Stimulated activated naive CD8-positive, alpha-beta T cell treated with anti-CD3 and anti-CD28 coated beads, Interleukin-15, Interleukin-2, amounts not matched to agents 100 ng/mL and 50 ng/mL, for 24 hours (primary cell): Measurements from ENCODE around the gene MAMSTR.
"Not testable (repeated sequence)": the region's sequence is repeated elsewhere in the genome, so short reads cannot be mapped to it uniquely, and the experiment has no call there.

Experiments
- H3K27ac Mint-ChIP-seq: one replicate; pipeline ENCODE4 v1.8.0; 2021; ENCODE audit warnings: mild to moderate bottlenecking, mixed read lengths
- H3K27me3 Mint-ChIP-seq: one replicate; pipeline ENCODE4 v1.8.0; 2021; ENCODE audit warnings: mixed read lengths
- H3K36me3 Mint-ChIP-seq: one replicate; pipeline ENCODE4 v1.8.0; 2021; ENCODE audit warnings: low read depth, mixed read lengths
- H3K4me1 Mint-ChIP-seq: one replicate; pipeline ENCODE4 v1.8.0; 2021; ENCODE audit warnings: low read depth, mixed read lengths
- H3K4me3 Mint-ChIP-seq: one replicate; pipeline ENCODE4 v1.8.0; 2021; ENCODE audit warnings: mild to moderate bottlenecking, mixed read lengths
- H3K9me3 Mint-ChIP-seq: one replicate; pipeline ENCODE4 v1.8.0; 2021; ENCODE audit warnings: mixed read lengths

The MAMSTR gene

DNA sequence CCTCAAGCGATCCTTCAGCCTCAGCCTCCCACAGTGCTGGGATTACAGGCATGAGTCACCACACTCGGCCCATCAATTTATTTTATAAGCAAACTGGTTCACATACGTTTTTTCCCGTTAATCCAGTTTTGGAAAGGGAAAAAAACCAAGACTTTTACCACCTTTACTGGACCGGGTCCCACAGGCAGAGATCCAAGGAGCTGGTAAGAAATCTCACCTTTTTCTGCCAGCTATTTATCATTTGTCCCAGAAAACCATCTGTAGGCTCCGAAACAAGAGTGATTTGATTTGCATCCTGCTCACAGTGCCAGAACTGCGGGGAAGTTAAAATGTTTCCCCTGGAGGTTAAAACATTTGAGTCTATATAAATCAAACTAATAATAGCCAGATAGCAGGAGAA lies 30.1 kb downstream of the MAMSTR start:
- H3K36me3 Mint-ChIP-seq: no peaks in the 10 kb centered on the region
- H3K9me3 Mint-ChIP-seq: no peaks in the 10 kb centered on the region
- no peaks in the 10 kb centered on the region for H3K27me3 Mint-ChIP-seq
- no peak overlapping the region for H3K4me3 Mint-ChIP-seq
- no peak overlapping the region for H3K27ac Mint-ChIP-seq
- H3K4me1 Mint-ChIP-seq: no peaks in the 10 kb centered on the region

DNA sequence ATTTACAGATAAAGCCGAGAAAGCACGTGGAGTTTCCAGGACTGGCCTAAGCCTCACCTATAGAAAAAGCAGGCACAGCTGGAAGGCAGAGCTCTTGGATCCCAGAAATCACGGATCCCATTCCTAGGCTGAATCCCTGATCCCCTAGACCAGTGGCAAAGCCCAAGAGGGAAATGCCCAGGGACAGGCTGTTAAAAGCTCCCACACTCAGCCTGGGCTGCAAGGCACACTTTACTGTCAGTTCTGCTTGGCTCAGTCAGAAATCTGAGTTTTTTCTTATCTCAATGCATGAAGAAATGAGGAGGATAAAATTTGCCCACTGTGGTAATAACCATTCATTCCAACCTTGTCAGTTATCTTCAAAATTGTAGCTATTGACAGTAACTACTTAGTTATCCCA lies 31.7 kb downstream of the MAMSTR start:
- Mint-ChIP-seq H3K27me3 (no peaks in the 10 kb centered on the region), H3K27ac (no peak overlapping the region), H3K4me3 (no peak overlapping the region), H3K4me1 (no peaks in the 10 kb centered on the region), H3K36me3 (no peaks in the 10 kb centered on the region), H3K9me3 (no peaks in the 10 kb centered on the region)

DNA sequence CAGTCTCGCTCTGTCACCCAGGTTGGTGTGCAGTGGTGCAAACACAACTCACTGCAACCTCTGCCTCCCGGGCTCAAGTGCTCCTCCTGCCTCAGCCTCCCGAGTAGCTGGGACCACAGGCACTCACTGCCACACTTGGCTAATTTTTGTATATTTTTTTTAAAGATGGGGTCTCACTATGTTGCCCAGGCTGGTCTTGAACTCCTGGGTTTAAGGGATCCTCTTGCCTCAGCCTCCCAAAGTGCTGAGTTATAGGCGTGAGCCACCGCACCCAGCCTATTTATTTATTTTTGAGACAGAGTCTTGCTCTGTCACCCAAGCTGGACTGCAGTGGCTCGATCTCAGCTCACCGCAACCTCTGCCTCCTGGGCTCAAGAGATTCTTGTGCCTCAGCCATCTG lies 32.9 kb downstream of the MAMSTR start:
- H3K4me1 Mint-ChIP-seq, H3K4me3 Mint-ChIP-seq, H3K36me3 Mint-ChIP-seq, H3K9me3 Mint-ChIP-seq, H3K27me3 Mint-ChIP-seq, H3K27ac Mint-ChIP-seq: not testable (repeated sequence)

DNA sequence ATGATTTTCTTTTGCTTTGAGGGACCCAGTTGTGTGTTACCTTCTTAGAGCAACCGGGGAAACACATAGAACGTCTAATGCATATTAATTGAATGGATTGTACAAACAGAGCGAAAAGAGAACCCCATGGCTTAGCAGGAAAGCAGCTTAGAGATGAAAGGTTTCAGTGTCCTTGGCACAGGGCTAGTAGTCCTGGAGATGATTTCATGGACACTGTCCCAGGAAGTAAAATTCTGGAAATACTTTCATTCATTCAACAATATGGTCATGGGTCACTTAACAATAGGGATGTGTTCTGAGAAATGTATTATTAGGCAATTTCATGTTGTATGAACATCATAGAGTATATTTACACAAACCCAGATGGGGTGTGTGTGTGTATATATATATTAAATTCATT lies 33.4 kb downstream of the MAMSTR start:
- no peaks in the 10 kb centered on the region for H3K27me3 Mint-ChIP-seq
- no peaks in the 10 kb centered on the region for H3K9me3 Mint-ChIP-seq
- no peaks in the 10 kb centered on the region for H3K4me1 Mint-ChIP-seq
- no peaks in the 10 kb centered on the region for H3K36me3 Mint-ChIP-seq
- H3K4me3 Mint-ChIP-seq: no peak overlapping the region
- no peak overlapping the region for H3K27ac Mint-ChIP-seq

DNA sequence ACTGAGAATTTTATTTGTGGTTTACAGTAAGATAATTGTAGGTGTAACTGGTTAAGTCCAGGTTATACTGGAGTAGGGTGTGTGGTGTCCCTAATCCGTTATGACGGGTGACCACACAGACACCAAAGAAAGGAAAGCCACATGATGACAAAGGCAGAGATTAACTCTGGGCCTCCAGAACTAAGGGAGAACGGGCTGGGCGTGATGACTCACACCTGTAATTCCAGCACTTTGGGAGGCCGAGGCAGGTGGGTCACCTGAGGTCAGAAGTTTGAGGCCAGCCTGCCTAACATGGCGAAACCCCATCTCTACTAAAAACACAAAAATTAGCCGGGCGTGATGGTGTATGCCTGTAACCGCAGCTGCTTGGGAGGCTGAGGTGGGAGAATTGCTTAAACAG lies 33.9 kb downstream of the MAMSTR start:
- H3K4me1 Mint-ChIP-seq: no peaks in the 10 kb centered on the region
- no peaks in the 10 kb centered on the region for H3K9me3 Mint-ChIP-seq
- no peak overlapping the region for H3K4me3 Mint-ChIP-seq
- no peak overlapping the region for H3K27ac Mint-ChIP-seq
- no peaks in the 10 kb centered on the region for H3K27me3 Mint-ChIP-seq
- no peaks in the 10 kb centered on the region for H3K36me3 Mint-ChIP-seq

DNA sequence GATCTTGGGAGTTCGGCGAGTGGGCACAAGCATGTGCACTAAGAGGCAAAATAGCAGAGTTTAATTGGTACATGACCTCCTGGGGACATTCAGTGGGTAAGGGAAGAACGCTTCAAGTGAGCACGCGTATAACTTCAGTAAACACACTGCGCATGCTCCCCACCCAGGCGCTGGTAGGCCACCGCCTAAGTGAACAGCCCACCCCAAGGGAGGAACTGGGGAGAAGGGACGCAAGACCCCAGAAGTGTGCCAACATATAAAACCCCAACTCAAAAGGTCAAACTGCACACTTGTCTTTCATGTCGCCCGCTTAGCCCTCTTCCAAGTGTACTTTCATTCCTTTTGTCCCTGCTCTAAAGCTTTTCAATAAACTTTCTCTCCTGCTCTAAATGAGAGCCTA lies 36.2 kb downstream of the MAMSTR start:
- H3K36me3 Mint-ChIP-seq: no peaks in the 10 kb centered on the region
- H3K27ac Mint-ChIP-seq: no peak overlapping the region
- H3K4me1 Mint-ChIP-seq: no peaks in the 10 kb centered on the region
- H3K4me3 Mint-ChIP-seq: no peak overlapping the region
- no peaks in the 10 kb centered on the region for H3K9me3 Mint-ChIP-seq
- no peaks in the 10 kb centered on the region for H3K27me3 Mint-ChIP-seq

DNA sequence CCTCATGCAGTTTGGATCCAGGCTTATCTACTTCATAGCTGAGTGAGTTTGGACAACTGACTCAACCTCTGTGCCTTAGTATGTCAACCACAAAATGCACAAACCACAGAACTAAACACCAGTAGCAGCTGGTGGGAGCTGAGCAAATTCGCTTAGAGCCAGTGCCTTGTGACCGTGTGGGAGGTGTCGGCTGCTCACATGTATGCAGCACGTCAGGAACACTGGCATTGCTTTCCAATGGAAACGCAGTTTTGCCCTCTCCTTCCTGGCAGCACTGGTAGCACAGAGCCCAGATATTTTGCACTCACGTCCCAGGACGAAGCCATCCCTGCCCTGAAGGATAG lies 38.4 kb downstream of the MAMSTR start:
- H3K36me3 Mint-ChIP-seq: no peaks in the 10 kb centered on the region
- no peaks in the 10 kb centered on the region for H3K27me3 Mint-ChIP-seq
- no peak overlapping the region for H3K27ac Mint-ChIP-seq
- no peaks in the 10 kb centered on the region for H3K4me1 Mint-ChIP-seq
- no peak overlapping the region for H3K4me3 Mint-ChIP-seq
- no peaks in the 10 kb centered on the region for H3K9me3 Mint-ChIP-seq

DNA sequence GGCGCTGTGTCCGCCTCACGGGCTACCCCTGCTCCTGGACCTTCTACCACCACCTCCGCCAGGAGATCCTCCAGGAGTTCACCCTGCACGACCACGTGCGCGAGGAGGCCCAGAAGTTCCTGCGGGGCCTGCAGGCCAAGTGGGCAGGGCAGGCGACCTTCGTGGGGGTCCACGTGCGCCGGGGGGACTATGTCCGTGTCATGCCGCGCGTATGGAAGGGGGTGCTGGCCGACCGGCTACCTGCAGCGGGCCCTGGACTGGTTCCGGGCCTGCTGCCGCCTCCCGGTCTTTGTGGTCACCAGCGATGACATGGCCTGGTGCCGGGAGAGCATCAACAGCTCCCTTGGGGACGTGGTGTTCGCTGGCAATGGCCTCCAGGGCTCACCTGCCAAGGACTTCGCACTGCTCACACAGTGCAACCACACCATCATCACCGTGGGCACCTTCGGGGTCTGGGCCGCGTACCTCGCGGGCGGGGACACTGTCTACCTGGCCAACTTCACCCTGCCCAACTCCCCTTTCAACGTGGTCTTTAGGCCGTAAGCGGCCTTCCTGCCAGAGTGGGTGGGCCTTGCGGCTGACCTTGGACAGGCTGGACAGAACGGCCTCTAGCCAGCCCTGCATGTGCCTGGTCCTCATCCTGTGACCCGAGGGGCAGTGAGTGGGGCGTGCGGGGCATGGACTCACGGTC lies 38.9 kb downstream of the MAMSTR start:
- no peaks in the 10 kb centered on the region for H3K9me3 Mint-ChIP-seq
- H3K27me3 Mint-ChIP-seq: no peaks in the 10 kb centered on the region
- no peak overlapping the region for H3K4me3 Mint-ChIP-seq
- no peaks in the 10 kb centered on the region for H3K36me3 Mint-ChIP-seq
- no peak overlapping the region for H3K27ac Mint-ChIP-seq
- peaks cover under 1% of the 10 kb centered on the region for H3K4me1 Mint-ChIP-seq

DNA sequence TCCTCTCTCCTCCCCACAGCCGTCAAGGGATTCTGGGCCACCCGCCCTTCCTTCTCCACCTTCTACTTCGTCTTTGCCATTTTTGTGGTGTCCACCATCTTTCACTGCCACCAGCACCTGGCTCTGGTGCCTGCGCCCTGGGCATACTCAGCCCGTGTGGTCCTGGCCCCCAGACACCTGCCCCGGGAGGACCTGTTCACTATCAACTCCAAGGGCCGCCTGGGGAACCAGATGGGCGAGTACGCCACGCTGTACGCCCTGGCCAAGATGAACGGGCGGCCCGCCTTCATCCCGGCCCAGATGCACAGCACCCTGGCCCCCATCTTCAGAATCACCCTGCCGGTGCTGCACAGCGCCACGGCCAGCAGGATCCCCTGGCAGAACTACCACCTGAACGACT lies 39.5 kb downstream of the MAMSTR start:
- H3K36me3 Mint-ChIP-seq, H3K4me3 Mint-ChIP-seq, H3K4me1 Mint-ChIP-seq, H3K9me3 Mint-ChIP-seq, H3K27ac Mint-ChIP-seq, H3K27me3 Mint-ChIP-seq: not testable (repeated sequence)

DNA sequence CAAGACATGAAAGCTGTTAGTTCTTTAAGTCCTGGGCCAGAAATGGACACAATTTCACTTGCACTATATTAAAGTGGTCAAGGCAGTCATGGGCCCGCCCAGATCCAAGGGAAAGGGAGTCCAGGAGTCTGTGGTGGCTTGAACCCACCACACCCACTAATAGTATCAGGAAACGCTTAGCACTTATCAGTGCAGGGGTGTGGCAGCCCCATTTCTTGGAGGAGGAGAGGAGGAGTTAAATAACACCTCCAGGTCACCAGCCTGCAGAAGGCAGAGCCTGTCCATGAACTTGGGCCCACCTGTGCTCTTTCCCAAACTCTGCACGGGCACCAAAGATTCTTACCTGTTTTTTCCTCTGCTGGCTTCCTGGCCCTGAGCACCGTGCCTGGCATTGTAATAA lies 41.3 kb downstream of the MAMSTR start:
- Mint-ChIP-seq H3K27me3 (no peaks in the 10 kb centered on the region), H3K4me1 (peaks cover 7% of the 10 kb centered on the region), H3K27ac (no peak overlapping the region), H3K36me3 (no peaks in the 10 kb centered on the region), H3K9me3 (no peaks in the 10 kb centered on the region), H3K4me3 (no peak overlapping the region)

DNA sequence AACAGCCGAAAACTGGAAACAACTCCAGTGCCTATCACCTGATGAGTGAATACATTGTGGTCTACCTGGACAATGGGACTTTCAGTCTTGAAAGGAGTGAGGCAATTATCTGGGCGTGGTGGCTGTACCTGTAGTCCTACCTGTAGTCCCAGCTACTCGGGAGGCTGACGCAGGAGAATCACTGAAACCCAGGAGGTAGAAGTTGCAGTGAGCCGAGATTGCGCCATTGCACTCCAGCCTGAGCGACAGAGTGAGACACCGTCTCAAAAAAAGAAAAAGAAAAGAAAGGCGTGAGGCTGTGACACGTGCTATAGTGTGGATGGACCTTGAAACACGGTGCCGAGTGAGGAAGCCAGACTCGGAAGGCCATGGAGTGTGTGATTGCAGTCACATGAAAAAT lies 42.6 kb downstream of the MAMSTR start:
- H3K4me3 Mint-ChIP-seq: no peak overlapping the region
- H3K4me1 Mint-ChIP-seq: peaks cover 7% of the 10 kb centered on the region
- no peak overlapping the region for H3K27ac Mint-ChIP-seq
- no peaks in the 10 kb centered on the region for H3K36me3 Mint-ChIP-seq
- no peaks in the 10 kb centered on the region for H3K27me3 Mint-ChIP-seq
- no peaks in the 10 kb centered on the region for H3K9me3 Mint-ChIP-seq

DNA sequence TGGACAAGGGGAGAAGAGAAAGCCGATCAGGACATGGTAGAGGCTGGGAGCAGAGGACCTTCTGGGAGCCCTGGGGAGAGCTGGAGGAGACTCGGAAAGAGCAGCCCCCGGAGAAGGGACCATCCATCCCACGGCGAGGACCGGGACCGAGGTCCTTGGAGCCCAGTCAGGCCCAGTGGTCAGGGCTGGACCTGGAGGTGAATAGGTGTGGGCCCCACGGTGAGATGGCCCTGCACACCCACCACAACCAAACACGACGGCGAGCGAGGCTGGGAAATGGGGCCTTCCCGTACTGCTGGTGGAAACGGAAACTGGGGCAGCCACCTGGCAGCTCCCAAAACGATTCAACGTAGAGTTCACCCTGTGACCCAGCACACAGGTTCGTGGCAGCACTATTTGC lies 43.0 kb downstream of the MAMSTR start:
- Mint-ChIP-seq H3K27ac (no peak overlapping the region), H3K4me1 (peaks cover 7% of the 10 kb centered on the region), H3K9me3 (no peaks in the 10 kb centered on the region), H3K36me3 (no peaks in the 10 kb centered on the region), H3K4me3 (no peak overlapping the region), H3K27me3 (no peaks in the 10 kb centered on the region)

DNA sequence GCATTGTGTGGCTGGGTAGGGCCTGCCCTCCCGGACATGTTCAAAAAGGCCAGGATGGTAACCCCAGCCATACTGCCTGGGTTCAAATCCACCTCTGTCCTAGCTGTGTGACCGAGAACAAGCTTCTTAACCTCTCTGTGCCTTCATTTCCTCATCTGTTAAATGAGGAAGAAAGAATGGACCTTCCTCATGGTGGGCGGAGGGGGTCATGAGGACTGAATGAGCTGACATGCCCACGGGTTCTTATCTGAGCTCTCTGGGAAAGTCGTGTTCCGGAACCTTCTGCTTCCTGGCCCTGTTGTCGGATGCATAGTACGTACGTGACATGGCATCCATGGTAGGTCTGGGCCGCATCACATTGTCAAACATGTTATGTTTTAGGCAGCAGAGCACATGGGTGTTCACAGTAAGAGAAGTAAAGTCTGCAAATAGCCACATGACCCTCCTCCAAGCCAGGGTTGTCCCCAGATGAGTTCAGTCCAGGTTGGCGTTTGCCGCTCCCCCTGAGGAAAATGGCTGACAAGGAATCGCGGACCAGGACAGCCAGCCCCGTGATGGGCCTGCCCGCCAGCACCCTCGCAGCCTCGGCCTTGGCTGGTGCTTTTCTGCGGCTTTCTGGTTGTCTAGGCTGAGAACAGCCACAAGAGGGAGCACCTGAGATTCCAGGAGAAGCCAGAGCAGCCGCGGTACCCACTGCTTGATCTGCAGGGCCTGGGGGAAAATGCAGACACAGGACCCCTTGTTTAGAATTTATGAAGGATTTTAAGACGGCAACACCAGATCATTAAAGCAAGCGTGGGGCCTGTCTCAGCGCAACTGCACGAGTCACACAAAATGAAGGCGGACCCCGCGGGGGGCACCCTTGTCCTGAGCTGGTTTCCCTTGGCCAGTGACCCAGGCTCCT lies 44.4 kb downstream of the MAMSTR start:
- H3K36me3 Mint-ChIP-seq: no peaks in the 10 kb centered on the region
- no peak overlapping the region for H3K27ac Mint-ChIP-seq
- no peaks in the 10 kb centered on the region for H3K9me3 Mint-ChIP-seq
- H3K27me3 Mint-ChIP-seq: no peaks in the 10 kb centered on the region
- H3K4me1 Mint-ChIP-seq: peaks cover 7% of the 10 kb centered on the region
- H3K4me3 Mint-ChIP-seq: no peak overlapping the region

DNA sequence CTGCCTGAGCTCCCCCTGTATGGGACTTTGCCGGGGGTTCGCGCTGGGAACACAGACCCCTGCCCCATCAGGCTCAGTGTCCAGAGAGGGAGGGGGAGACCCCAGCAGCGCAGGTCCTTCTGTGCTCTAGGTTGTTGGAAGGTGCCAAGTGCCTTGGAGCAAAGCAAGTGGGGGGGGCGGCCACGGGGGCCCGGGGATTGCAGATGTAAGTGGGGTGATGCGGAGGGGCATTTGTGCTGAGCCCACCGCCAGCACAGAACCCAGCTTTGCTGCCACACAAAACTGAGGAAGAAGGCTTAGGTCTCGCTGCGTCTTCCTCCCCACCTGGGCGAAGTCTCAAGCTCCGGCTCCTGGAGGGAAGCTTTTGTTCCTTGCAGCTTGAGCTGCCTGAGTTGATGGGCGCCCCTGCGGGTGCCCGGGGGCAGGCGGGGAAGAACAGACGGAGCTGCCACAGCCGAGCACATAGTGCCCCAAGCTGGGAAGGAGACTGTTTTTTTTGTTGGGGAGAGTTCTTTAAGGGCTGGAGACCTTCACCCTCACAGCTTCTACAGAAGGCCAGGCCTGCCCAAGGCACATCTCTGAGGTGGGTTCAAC lies 45.2 kb downstream of the MAMSTR start:
- Mint-ChIP-seq H3K27me3 (no peaks in the 10 kb centered on the region), H3K4me3 (no peak overlapping the region), H3K36me3 (no peaks in the 10 kb centered on the region), H3K4me1 (peaks cover 7% of the 10 kb centered on the region), H3K9me3 (no peaks in the 10 kb centered on the region), H3K27ac (no peak overlapping the region)

DNA sequence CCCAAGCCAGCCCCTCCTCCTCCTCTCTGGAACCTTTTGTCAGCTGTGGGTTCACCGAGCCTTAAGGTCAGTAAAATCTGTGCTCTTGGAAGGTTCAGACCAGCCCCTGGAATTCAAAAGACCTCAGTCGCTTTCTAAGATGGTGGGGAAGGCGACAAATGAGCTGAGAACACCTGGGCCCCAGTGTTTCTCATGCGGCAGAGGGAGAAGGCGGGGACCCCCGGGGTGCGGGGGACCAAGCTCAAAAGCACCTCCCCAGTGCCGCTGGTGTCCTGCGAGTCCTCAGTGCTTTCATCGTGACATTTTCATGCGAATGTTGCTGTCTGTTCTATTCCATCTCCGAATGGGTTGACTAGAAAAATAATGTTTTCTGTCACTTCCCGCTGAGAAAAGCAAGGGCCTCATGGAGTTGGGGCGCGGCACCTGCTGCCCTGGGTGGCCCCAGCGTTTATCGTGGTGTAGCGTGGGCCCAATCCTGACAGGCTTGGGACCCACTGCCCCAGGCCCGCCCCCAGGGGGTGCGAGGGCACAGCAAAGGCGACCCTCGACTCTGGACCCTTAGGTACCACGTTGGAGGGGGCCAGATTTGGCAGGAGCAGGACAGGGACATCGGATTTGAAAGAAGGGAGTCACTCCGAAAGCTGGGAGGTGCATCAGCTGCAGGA lies 46.0 kb downstream of the MAMSTR start:
- H3K27ac Mint-ChIP-seq: no peak overlapping the region

More for the DNA sequence above, 46.0 kb downstream of the MAMSTR start:
- Mint-ChIP-seq H3K9me3 (no peaks in the 10 kb centered on the region), H3K27me3 (no peaks in the 10 kb centered on the region), H3K4me1 (peaks cover 7% of the 10 kb centered on the region), H3K4me3 (no peak overlapping the region), H3K36me3 (no peaks in the 10 kb centered on the region)
